ENCODE results near the gene AGPS.
"Not testable (repeated sequence)": the region's sequence is repeated elsewhere in the genome, so short reads cannot be mapped to it uniquely, and the experiment has no call there.

AGPS gene

DNA sequence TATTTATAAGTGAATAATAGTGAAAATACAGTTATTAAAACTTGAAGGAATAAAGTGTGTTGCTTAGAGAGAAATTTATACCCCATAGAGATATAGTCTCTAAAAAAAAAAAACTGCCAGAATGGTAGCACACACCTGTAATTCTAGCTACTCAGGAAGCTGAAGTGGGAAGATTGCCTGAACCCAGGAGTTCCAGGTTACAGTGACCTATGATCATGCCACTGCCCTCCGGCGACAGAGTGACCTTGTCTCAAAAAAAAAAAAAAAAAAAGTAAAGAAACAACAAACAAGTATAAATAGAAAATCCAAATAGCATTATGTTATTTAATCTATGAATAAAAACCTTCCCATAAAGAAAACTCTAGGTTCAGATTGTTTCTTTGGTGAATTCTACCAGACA is 7.4 kb upstream of the AGPS start:
- no peak for DNase-seq (ENCODE audit: low read depth in 2 of 2, low spot score in 1 of 2)

DNA sequence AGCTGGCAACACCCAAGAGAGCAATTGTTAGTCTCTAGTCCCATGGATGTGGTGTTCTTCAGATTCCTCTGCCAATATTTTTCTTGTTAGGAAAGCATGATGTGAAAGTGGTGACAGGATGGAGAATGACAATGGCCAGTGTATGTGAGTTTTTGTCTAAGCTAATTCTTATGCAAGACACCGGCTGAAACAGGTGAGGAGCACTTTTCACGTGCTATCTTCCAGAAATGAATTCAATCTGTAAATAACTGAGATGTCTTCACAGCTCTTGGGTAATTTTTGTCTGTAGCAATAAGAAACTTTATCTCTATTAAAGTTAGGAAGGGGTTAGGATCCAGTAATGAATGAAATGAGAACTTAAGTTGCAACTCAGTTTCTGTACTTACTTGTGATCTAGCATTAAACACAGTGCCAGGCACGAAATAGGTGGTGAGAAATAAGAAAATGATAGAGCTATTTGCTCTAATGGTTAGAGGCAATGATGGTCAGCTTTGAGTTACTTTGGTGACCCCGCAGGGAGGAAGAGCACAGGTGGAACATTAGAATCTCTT is 676 bp upstream of the AGPS start:
- DNase-seq (ENCODE audit: low read depth in 2 of 2, low spot score in 1 of 2), result no peak

DNA sequence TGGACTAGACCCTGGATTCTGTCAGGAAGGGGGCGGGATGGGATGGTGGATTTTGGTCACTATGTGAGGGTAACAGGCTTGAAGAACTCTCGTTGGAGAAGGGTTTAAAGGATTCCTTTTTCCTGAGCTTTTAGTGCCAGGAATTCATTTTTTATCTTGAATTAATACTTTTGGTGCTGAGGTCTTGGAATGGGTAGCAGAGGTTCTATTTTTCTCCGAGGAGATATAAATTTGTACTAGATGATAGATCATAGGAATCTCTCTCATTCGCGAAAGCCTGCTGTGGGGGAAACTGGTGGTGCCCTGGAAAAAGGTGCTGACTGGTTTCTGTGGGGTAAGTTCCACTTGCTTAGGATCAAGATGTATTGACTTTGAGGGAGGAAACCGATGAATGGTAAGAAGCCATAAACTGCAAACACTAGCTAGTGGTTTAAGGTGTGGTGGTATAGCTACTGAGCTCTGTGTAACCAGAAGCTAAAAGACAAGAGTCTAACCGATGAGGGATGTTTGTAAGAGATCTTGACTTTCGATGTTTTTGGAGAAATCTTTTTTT is 706 bp downstream of the AGPS start:
- DNase-seq (ENCODE audit: low read depth in 2 of 2, low spot score in 1 of 2), result no peak

DNA sequence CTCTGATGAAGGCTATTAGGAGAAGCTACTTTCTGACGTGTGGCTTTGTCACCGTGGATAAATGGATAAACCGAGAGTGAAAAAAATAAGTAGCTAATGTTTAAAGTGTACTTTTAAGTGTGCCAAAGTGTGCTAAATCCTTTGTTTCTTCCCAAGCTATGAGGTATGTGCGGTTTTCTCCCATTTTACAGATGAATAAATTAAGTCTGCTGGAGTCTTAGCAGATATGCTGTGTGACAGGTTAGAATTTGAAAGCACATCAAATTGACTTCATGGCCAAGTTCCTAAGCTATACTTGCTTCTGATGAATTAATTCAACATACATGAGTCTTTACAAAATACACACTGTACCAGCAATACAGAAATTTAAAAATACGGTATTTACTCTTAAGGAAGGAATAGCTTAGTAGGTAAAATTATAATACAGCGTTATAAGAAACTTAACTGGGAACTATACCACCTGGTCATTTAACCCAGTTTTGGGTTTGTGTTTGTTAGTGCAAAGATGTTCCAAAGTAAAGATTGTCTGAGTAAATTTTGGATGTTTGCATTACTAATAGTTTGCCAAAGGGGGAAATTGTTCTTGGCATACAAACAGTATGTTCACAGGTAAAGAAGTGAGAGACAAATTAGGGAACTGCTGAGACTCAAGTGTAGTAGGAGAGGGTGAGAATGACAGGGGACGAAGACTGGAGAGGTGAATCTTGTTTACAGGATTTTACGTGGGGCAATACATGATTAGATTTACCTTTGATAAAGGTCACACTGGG is 1.4 kb downstream of the AGPS start:
- DNase-seq (ENCODE audit: low read depth in 2 of 2, low spot score in 1 of 2), result no peak

DNA sequence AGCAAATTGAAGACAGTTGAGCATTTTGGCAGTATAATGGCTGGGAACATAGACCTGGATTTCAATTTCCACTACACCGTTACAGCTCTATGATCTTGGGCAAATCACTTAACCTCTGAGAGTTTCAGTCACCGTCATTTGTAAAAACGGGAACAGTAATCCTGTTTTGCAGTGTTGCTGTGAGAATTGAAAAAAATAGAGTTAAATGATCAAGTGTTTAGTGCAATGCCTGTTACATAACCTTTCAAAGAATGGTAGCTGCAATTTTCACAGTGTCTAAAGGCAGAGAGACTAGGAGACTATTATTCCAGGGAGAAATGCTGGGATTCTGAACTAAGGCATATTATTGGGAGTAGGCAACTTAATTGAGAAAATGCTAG is 2.0 kb downstream of the AGPS start:
- no peak for DNase-seq (ENCODE audit: low read depth in 2 of 2, low spot score in 1 of 2)

DNA sequence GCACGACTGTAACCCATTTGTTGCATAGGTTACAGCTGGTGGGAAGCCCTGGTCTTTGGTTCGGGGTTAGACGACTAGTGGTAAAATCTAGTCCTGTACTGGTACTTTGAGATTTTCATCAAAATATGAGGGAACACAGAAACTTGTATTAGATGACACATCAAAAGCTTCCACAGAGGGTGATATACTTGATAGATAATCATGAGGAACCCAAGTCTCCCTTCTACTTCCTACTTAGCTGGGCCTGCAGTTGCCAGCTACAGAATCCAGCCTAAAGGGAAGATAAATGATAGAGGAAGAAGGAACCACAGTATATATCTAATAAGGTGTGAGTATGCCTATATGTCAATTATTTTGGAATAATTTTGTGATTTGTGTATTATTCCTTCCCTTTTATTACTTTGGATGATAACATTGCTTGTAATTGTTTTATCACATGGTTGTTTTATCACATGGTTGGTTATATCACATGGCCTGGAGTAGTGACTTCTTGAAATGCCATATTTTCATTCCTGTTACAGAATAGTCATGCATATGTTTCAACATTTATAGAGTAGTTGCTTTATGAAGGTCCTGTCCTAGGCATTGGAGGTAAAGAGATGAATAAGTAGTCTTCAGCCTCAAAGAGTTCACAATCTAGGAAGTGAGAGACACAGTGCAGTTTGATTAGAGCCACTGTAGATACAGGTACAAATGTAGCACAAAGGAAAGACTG is 2.9 kb downstream of the AGPS start:
- no peak for DNase-seq (ENCODE audit: low read depth in 2 of 2, low spot score in 1 of 2)

DNA sequence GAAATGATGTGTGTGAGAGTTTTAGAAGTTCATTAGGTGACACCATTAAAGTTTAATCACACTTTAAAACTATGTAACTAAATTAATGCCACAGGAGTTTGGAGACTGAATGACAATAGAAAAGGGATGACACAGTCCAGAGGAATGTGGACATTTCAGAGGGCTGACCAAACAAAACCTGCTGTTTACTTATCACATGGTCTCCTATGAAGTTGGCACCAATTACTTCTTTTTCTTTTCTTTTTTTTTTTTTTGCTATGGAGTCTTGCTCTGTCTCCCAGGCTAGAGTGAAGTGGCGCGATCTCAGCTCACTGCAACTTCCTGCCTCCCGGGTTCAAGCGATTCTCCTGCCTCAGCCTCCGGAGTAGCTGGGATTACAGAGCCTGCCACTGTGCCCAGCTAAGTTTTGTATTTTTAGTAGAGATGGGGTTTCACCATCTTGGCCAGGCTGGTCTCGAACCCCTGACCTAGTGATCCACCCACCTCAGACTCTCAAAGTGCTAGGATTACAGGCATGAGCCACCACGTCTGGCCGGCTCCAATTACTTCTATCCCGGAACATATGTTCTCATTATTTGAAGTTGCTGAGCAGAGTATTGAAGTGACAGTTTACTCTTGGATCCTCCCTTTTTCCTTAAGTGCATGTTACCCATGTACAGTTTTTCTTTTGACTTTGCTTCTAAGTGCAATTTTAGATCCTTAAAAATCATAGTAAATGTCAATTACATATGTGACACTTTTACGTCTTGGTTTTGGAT is 4.3 kb downstream of the AGPS start:
- DNase-seq (ENCODE audit: low read depth in 2 of 2, low spot score in 1 of 2), result no peak

DNA sequence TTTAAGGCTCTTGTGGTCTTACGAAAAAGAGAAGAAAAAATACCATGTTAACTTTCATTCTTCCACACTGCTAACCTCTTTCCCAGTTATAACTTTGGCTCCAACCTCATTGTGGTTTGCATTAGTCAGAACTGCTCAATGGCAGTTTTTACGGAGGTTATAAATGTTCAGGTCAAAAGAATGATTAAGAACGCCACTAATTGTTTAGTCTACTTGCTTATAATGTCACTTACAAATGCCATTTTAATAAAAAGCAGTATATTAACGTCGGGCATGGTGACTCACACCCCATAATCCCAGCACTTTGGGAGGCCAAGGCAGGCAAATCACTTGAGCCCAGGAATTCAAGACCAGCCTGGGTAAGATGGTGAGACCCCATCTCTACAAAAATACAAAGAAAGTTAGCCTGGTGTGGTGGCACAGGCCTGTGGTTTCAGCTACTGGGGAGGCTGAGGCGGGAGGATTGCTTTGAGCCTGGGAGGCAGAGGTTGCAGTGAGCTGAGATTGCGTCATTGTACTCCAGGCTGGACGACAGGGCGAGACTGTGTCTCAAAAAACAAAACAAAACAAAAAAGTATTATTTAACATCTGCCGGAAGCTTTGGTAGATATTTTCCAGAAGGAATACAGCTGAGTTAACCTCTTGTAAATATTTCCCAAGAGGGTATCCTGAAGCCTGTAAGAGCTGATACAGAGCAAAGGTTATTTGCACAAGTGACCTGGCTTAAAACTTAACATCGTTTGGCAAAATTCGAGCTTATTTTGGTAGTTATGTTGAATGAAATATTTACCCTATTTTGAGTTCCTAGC is 5.1 kb downstream of the AGPS start:
- DNase-seq (ENCODE audit: low read depth in 2 of 2, low spot score in 1 of 2), result no peak

DNA sequence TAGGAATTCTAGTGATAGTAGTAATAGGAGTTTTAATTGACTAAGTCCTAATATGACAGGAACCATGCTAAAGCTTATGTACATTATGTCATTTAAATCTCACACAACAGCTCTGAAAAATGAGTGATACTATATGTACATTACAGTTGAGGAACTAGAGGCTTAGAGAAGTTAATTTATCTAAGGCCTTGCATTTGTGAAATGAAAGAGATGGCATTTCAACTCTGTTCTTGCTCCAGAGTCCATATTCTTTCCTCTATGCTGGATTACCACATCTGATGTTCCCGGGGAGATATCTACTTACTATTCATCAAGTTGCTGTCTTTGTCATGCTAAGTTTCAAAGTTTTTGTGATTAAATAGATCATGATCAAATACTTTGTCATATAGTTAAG is 5.7 kb downstream of the AGPS start:
- DNase-seq (ENCODE audit: low read depth in 2 of 2, low spot score in 1 of 2), result no peak

DNA sequence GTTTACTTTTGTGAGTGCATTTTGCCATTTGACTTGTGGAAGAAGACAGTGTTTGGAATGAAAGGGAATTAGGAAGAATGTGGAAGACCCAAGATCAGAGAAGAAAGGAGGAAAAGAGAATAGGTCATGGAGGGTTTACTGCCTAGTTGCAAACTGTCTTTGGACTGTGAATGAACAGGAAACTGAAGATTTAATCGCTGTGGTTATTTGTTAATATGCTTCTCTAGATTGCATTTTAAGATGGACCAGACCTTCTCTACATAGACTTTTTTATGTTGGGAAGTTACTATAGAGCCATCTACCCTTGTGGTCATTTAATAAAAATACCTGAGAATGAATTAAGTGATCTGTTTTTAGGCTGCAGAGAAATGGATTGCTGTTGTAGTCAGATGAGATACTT is 6.2 kb downstream of the AGPS start:
- no peak for DNase-seq (ENCODE audit: low read depth in 2 of 2, low spot score in 1 of 2)

DNA sequence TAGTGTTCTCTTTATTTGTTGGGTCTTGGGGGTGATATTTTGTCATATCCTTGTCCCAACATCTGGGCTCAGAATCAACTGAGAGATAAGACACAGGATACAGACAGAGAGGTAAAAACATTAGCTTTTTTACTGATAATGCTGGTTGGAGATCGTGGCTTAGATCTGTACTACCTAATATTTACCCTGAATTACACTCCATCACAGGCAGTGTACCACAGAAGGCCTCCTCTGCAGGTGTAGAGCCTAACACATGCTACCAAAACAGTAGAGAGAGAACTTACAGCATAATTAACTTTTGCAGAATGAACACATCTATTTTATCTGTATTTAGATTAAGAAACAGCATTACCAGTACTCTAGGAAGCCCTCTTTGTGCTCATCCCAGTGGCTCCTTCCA is 6.8 kb downstream of the AGPS start:
- DNase-seq (ENCODE audit: low read depth in 2 of 2, low spot score in 1 of 2), result no peak

DNA sequence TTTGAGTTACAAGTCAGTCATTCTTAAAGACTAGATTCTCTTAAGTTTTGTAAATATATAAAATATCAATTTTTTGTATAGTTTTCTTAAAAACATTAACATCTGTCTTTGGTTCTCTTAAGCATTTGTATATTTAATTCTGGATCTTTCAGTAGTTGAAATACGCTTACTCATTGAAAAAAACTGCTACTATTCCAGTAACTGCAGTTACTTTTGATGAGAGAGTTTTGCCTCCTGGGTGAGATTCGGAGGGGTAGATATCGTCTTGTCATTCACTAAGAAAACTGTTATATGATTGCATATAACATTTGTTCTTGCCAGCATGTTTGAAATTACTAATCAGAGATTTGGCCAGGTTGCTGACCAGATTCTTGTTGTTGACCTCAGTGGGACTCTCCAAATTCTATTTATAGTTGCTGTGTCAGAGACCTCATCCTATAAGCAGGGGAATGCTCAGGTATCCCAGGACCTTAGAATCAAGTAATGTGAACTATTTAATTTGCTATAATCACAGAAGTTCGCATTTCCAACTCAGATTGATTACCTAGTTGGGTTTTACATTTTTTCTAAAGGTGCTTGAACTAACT is 7.9 kb downstream of the AGPS start:
- DNase-seq (ENCODE audit: low read depth in 2 of 2, low spot score in 1 of 2), result no peak

DNA sequence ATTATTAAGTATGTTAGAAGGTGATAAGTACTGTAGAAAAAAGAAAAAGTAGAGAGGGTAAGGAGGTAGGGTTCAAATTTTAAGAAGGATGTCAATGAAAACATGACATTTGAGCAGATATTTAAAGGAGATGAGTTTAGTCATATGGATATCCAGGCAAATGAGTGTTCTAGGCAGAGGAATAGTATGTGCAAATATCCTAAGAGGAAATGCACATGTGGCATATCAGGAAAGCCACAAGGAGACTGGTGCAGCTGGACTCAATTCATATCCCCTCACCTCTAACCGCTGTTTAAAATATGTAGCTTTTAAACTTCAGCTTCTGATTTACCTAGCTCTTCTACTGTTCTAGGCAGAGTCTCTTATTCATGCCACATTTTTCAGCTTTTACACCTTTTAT is 9.5 kb downstream of the AGPS start:
- DNase-seq (ENCODE audit: low read depth in 2 of 2, low spot score in 1 of 2), result no peak

DNA sequence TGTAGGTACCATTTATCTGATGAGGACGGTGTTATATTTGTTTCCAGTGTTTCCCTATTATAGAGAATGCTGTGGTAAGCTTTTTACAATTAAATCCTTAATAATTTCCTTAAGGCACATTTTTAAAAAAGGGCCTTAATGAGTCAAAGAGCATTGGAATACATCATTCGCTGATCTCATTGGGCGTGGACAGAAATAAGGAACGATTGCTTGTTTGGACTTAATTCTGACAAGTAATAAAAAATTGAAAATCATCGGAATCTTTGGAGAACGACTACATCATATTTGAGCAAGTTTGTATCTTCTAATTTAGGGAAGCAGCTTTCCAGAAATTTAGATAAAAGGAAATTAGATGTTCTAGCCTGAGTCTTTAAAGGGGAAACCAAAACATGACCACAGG is 11.3 kb downstream of the AGPS start:
- DNase-seq (ENCODE audit: low read depth in 2 of 2, low spot score in 1 of 2), result no peak

DNA sequence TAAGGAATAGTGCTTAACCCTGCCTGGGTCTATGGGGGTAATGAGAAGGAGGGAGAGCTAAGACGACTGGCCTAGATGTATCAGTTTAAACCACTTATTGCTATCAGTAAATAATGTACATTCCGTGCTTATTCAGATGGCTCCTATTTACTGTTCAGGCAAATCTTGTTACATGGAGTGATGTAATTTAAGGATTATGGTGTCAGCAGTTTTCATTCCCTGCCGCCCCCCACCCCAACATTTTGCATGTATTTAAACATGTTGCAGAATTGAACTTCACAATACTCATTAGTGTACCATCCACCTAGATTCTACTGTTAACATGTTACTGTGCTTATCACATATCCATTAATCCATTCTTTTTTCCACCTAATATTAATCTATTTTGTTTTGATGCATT is 11.7 kb downstream of the AGPS start:
- no peak for DNase-seq (ENCODE audit: low read depth in 2 of 2, low spot score in 1 of 2)

DNA sequence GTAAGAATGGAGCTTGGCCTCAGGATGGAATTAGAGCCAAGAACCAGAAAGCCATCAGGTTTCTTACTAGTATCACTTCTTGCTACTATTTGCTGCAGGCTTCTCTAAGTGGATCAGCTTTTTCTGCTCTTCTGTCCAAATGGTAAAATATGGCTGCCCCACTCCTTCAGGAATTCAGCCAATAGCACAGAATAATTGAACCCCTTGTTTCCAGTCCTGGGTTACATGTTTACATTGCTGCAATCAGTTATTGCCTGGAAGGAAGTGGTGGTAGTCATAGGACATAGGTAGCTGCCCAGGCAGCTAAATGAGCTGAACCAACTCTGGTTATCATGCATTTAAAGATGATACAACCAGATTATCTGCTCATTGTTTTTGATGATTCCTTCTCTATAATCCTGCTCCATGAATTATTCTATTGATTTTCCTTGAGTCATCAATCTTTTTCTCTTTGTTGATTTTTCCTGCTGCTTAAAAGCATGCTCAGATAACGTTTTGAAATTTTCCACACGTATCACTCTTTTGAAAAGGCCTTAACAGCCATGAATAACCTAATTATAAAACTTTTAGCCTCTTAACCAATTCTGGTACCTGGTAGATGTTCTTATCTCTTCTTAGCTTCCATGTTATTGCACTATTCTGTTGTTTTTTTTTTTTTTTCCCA is 12.6 kb downstream of the AGPS start:
- no peak for DNase-seq (ENCODE audit: low read depth in 2 of 2, low spot score in 1 of 2)

DNA sequence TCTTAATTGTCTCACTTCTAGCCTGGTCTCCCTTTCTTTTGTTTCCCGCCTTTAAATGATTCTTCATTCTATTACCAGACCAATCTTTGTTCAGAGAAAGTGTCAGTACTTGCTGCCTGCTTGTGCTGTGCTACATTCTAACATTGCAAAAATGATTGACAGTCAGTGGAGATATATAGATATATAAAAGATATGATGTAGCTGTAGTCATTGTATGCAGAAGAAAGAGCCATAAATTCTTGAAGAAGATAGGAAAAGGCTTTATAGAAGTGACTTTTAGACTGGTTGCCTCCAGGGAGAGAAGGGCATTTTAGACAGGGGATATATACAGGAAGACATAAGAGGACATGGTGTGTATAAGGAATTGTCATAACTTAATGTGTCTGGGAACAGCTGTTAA is 13.6 kb downstream of the AGPS start:
- no peak for DNase-seq (ENCODE audit: low read depth in 2 of 2, low spot score in 1 of 2)

DNA sequence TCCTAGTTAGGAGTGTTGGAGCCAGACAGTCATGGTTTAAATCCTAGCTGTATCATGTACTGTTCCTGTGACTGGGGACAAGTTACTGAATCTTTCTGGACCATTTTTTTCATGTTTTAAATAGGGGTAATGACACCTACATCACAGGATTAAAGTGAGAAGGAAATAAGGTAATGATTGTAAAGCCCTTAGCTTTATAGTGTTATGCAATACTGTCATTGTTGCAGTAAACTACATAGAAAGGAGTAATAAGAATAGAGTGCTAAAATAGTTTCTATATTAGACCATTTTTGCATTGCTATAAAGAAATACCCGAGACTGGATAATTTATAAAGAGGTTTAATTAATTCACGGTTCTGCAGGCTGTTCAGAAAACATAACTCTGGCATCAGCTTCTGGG is 14.5 kb downstream of the AGPS start:
- DNase-seq (ENCODE audit: low read depth in 2 of 2, low spot score in 1 of 2), result no peak

DNA sequence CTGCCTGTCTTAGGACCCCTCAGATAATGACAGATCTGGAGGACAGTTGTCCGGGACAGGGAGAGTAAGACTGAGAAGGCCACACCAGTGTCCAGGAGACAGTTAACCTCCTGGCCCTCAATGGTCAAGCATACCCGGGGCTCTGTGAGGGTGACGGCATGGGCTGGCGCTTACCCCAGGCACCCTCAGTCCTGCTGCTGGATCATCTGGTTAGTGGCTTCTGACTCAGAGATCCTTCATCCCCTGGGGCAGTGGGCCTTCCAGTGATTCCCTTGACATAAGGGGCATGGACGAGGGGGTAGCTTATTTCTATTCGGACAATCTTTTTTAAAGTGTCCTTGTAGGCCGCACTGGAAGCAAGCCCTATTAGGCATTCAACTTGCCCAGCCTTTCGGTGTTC is 18.1 kb downstream of the AGPS start:
- not testable (repeated sequence) for DNase-seq (ENCODE audit: low read depth in 2 of 2, low spot score in 1 of 2)

DNA sequence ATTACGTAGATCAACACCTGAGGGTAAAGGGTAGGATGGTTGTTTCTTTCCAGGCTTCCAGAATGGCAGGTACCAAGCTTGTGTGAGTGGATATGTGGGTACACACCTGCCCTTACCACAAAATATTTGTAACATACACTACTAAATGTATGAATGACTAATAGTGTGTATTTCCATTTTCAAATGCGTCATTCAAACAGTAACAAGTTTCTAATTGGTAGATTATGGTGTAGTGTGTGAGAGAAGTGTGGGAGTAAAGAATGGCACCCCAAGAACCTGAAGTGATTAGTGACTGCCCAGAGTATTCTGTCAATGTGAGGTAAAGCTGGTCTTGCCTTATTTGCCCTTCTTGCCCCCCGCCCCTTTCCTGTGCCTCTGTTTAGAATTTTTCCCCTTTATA is 21.1 kb downstream of the AGPS start:
- no peak for DNase-seq (ENCODE audit: low read depth in 2 of 2, low spot score in 1 of 2)
